NCI-H748 treated with DMSO at 0.1 percent for 48 hours (cell line): ENCODE results near the gene SLC17A5.
"Not testable (repeated sequence)": the region's sequence is repeated elsewhere in the genome, so short reads cannot be mapped to it uniquely, and the experiment has no call there.

Source experiments
- DNase-seq: peaks from one replicate; lab custom pipeline; 2025; lab: John Stamatoyannopoulos, UW

SLC17A5 gene, protein sequence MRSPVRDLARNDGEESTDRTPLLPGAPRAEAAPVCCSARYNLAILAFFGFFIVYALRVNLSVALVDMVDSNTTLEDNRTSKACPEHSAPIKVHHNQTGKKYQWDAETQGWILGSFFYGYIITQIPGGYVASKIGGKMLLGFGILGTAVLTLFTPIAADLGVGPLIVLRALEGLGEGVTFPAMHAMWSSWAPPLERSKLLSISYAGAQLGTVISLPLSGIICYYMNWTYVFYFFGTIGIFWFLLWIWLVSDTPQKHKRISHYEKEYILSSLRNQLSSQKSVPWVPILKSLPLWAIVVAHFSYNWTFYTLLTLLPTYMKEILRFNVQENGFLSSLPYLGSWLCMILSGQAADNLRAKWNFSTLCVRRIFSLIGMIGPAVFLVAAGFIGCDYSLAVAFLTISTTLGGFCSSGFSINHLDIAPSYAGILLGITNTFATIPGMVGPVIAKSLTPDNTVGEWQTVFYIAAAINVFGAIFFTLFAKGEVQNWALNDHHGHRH

DNA sequence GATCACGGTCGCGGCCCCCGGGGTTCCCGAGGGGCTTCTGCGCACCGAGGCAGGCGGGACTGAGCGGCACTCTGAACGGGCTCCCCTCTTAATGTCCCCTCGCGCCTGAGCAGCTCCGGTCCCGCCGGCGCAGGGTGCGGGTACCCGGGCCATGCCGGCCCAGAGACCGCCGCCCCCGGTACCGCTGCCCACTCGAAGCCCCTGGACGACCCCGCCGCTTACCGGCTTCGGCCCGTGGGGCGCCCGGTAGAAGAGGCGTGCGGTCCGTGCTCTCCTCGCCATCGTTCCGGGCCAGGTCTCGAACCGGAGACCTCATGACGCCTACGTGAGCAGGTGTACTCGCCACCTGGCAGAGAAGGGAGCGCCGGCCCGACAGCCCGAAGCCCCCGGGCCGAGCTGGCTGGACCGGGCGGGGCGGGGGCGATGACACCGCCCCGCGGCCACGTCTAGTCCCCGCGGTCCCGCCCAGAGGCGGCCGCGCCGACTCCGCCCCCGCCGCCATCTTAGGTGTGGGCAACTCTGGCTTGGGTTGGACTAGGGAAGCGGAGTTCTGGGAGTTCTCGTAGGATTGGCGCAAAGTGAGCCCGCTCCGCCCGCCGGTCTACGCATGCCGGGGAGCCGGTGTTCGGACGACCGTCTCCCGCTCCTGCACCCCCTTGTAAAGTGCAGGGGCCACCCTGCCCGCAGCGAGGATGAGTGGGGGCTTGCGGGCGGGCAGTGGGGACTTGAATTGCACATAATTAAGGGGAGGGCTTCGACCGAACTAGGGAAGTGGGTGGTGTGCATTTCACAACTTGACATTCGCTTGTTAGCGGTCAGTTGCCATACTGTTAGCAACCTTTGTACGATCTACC lies at the start of gene SLC17A5:
Gene SLC17A5 (minus strand): TSS at position 422 of the 854 bp plus-strand sequence. CDS start 106 bp downstream, at position 316.
- peak; percentile 84 for DNase-seq

DNA sequence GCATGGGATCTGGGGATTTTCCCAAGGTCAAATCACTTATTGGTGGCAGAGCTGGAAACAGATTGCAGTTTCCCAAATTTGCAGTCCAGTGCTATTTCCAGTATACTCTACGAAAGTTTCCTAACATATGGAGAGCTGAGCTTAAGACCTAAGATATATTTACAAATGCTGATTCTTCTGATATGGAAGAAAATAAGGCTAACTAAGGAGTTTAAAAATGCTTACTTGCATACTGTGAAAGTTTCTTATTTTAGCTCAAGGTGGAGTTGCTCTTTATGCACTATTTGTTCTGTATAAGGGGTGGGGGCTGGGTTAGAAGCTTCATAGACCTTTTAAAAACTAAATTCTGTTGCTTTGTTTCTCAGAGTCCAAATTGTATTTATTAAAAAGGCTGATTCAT lies 49.7 kb upstream of the SLC17A5 start:
- DNase-seq: no peak

DNA sequence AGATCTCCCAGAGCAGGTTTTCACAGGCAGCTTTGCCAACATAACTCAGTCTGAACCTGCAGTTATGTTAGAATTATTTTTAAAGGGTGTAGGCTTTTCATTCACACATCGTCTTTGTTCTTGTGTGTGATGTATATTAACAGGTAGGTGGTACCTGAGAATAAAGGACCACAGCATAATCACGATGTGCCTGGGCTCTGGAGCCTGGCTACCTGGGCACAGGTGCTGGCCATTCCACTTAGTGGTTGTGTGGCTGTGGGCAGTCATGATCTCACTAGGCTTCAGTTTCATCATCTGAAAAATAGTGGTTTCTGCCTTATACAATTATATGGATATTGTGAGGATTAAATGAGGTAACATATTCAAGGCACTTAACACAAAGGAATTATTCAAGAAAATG lies 48.7 kb upstream of the SLC17A5 start:
- no peak for DNase-seq

DNA sequence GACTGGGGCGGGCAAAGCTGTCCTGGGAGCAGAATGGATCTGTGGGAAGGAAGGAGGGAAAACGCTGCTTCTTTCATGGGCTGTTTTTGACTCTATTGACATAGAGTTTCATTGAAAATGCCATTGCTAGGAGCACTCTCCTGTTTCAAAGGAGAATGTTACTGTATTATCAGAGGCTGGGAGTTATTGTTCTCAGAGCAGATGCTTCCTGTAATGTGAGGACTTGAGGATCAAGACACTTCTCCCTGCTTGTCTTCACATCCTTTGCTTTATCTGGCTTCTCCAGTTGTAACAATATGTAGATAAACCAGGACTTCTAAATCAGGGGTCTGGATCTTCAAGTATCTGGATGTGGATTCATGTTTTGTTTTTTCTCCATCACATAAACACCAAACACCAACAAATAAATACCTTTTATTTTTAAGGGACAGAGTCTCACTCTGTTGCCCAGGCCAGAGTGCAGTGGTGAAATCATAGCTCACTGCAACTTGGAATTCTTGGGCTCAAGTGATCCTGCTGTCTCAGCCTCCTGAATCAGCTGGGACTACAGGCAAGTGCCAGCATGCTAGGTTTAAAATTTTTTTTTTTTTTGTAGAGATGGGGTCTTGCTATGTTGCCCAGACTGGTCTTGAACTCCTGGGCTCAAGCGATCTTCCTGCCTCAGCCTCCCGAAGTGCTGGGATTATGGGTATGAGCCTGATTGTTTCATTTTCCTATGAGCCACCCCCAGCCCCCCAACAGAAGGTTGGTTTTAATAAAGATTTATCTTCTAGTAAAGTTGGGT lies 46.1 kb upstream of the SLC17A5 start:
- no peak for DNase-seq

DNA sequence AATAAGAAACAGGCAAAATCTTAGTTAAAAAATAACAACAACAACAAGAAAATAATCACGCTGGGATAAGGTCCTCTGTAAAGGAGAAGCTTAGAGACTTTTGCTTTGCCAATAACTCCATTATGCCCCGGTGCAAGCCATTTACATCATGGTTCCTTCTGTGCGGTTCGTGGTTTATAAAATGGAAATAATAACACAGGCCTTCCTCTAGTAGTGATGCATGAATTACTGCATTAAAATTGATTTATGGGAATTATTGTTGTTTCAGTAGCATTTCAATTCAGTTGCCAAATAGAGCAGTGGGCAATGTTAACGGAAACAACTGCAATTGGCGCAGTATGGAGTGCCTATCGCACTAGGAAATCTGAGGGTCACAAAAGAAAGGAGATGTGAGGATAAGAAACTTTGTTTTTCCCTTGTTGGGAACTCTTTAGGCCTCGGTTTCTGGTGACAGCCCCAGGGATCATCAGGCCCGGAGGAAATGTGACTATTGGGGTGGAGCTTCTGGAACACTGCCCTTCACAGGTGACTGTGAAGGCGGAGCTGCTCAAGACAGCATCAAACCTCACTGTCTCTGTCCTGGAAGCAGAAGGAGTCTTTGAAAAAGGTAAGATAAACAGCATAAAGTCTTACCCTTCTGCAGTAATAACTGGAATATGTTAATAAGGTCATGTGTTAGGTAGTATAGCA lies 43.3 kb upstream of the SLC17A5 start:
- no peak for DNase-seq

DNA sequence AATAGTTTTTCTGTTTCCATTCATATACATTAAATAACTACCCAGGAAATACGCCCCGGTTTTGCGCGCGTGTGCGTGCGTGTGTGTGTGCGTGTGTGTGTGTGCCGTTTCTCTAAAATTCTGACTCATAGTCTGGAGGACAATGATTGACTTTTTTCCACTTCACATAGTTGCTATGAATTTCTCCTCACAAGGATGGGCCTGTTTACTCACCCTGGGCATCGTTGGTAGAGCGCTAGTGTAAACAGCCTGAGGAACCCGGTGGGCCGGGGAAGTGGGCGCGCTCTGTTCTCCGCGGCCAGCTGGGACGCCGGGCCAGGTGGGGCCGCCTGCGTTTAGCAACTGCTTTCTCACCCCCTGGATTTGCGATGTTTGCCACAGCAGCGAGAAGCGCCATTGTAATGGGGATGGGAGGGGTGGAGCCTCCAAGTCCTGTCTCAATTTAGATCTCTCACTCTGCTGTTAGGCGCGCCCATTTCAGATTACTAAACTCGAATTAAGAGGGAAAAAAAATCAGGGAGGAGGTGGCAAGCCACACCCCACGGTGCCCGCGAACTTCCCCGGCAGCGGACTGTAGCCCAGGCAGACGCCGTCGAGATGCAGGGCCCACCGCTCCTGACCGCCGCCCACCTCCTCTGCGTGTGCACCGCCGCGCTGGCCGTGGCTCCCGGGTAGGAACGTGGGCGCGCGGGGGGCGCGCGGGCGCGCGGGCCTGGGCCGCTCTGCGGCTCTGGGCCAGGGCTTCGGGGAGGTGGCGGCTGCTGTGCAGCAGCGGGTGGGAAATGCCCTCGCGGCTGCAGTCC lies 42.0 kb upstream of the SLC17A5 start, which contains the start of gene CD109:
Gene CD109 (plus strand): TSS at position 585 of the 803 bp plus-strand sequence. CDS start 13 bp downstream, at position 598.
- DNase-seq: peak; percentile 68

DNA sequence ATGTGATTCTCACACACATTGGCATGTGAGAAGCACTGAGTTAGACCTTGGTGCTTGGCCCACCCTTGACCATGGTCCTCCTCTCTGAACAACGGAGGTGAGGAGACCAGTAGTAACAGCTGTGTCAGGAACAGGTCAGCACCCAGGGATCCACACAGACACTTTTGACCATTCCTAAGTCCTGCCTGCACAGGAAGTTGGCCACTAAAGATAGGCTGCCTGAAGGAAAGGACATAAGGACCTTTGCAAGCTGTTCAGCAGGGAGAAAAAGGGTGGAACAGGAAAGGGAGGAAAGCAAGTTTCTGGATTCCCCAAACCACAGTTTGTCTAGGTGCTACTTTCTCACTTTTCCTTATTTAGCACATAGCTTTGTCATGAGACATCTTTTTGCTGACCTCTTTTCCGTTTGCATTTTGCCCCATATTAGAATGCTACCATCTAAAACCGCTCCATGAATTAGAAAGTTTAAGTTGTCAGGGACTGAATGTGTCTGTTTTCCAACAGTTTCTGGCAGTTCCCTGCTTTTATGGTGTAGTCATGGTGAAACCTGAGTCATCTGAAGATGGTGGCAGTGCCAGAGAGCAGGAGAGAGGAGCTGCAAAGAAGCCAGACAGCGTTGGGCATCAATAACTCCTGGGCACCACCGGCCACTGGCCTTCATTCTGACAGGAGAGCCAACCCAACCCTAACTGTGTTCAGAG lies 41.1 kb upstream of the SLC17A5 start:
- DNase-seq: no peak

DNA sequence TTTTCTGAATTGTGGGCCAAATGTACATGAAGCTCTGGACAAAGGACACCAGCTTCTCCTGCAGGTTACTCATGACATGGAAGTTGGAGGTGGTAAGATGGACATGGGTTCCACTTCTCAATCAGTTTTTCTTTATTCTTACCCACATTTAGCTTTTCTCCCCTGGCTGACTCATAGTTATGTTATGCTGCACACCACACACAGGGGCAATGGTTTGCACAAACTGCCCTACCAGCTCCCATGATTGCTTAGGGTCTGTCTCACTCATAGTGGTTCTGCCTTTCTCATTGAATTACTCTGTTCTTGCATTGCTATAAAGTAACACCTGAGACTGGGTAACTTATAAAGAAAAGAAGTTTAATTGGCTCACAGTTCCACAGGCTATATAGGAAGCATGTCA lies 37.7 kb upstream of the SLC17A5 start:
- DNase-seq: no peak

DNA sequence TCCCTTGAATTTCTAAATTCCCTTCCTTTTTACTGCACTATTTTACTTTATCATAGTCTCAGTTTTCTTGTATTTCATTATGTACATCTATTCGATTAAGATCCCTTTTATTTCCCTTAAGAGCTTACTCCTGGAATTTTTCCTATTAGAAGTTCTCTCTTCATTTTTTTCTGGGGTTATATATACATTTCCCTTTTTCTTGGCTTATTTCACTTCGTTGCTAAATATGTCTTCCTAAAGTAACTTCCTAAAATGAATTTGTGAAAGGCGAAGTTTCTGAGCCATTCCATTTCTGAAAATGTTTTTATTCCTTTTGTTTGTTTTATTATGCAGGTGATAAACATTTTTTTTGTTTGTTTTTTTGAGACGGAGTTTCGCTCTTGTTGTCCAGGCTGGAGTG lies 36.3 kb upstream of the SLC17A5 start:
- DNase-seq: no peak

DNA sequence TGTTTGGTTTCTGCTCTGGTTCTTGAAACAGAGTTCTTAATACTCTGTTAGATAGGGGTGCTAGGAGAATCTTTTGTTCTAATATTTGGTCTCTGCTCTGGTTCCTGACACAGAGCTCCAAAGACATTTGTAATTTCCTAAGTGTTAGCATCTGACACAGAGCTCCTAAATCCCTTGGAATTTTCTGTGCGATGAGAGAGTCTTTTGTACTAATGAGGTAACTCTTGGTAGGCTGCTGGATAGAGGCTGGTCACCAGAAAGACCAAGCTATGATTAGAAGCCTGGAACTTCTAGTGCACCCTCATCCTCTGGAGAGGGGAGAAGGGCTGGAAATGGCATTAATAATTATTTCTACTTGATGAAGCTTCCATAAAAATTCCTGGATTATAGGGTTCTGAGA lies 34.6 kb upstream of the SLC17A5 start:
- no peak for DNase-seq

DNA sequence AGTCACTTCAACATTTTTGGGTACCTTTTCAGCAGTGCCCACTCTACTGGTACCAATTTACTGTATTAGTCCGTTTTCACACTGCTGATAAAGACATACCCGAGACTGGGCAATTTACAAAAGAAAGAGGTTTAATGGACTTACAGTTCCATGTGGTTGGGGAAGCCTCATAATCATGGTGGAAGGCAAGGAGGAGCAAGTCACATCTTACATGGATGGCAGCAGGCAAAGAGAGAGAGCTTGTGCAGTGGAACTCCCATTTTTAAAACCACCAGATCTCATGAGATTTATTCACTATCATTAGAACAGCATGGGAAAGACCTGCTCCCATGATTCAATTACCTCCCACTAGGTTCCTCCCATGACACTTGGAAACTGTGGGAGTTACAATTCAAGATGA lies 29.8 kb upstream of the SLC17A5 start:
- DNase-seq: not testable (repeated sequence)

DNA sequence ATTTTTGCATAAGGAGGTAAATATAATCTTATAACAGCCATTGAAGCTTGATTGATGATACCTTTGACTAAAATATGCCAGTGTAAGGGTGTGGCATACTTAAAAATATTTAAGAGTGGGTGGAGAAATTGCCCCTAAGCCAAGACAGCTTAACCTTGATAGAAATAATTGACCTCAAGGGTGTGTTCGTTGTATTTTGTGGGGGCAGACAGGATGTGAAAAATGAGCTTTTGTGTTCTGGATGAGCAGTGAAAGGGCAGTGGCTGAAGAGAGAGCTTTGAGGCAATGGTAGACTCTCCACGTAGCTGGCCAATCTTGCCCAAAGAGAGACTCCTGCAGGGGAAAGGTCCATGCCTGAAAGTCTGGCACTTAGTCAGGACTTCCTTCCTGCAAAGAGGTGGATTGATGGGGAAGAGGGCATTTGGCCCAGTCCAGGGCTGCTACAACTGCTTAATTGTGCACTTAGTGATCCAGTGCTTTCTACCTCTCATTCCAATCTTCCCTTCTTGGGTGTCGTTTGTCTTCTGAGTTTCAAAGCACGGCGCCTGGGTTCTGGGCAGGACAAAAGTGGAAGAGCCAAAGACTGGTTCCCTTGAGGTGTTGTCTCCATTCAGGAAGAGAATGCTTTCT lies 26.6 kb upstream of the SLC17A5 start:
- no peak for DNase-seq

DNA sequence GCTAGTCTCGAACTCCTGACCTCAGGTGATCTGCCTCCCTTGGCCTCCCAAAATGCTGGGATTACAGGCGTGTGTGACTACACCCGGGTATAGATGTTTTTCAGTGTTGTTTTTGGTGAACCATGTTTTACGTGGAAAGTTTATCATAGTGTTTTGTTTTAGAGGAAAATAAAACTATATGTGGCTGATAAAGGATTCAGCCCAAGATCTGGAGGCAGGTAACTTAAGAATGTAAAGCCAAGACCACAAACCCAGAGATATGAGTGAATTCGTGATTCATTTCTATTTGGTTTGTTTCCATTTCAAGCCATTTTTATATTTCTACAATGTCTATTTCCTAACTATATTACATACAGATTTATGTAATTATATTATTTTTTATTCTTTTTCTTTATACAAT lies 26.1 kb upstream of the SLC17A5 start:
- not testable (repeated sequence) for DNase-seq

DNA sequence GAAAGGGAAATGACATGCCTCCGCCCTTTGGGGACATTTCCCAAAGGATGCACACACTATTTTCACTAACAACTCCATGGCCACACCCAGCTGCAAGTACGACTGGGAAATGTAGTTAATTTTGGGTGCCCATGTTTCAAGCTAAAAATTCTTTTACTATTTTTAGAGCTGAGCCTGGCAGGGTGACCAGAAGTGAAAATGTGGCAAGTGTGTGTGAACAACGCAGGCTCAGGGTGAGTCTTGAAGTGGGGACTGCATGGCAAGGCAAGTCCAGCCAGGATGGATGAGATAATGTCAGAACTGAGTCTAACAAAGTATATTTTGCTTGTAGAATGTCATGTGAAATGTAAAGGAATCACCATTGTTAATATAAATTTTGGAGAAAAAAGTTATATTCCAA lies 25.2 kb upstream of the SLC17A5 start:
- no peak for DNase-seq

DNA sequence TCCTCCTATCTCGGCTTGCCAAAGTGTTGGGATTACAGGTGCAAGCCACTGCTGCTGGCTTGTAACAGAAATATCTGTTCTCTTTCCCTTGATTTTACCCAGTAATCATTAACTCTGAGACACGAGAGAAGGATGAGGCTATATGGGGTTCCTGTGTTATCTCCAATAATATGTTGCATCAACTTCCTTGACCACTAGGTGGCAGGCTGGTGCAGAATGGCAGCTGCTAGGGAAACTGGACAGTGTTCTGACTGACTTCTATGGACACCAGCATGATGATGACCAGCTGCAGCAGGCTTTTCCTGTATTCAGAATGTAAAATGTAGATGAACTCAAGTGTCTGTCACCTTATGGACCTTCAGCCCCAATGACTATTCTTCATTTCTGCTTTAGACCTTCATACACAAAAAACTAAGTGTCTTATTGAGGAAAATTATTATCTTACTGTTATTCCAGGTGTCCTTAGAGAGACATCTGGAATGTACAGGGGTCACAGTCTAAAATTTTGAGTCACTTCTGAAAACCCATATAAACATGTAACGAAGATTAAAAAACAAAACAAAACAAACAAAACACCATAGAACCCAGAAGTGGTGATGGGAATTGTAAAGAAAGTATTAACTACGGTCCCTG lies 21.8 kb upstream of the SLC17A5 start:
- peak; percentile 38 for DNase-seq

DNA sequence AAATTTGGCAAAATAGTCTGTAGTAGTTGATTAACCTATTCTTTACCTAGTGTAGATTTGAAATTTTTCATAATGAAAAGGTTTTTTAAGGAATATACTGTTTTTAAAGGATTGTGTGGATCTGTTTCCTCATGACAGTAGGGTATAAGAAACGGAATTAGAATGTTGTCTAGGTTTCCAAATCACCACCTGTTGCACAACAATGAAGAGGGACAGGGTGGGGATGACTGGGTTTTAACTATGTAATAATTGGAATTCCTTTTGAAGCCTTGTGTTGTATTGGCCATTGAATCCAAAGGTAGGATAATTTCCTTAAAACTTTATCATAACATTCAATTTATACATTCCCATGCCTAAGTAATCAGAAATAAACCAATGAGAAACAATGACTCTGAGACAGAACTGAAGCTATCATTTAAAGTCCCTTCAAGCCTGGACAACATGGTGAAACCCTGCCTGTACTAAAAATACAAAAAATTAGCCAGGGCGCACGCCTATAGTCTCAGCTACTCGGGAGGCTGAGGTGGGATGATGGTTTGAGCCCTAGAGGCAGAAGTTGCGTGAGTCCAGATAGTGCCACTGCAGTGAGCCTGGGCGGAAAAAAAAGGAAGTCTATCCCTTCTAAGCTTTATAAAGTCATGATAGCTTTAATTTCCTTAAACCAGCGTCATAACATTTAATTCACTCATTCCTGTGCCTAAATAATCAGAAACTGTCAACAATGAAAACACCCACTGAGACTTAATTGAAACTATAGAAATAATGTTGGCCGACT lies 18.3 kb upstream of the SLC17A5 start:
- DNase-seq: no peak

DNA sequence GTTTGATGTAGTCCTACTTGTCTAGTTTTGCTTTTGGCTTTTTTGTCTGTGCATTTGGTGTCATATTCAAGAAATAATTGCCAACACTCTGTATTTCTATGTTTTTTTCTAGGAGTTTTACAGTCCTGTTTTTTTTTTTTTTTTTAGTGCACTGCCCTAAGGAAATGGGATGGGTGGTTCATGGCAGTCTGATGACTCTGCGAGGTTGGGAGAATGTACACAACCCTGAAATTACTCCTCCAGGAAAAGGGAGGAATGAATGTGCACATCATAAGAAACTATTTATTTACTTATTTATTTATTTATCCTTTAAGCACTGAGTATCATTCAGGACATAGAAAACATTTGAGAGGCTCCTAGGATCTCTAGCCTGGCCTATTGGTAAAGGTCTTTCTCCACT lies 15.2 kb upstream of the SLC17A5 start:
- DNase-seq: no peak

DNA sequence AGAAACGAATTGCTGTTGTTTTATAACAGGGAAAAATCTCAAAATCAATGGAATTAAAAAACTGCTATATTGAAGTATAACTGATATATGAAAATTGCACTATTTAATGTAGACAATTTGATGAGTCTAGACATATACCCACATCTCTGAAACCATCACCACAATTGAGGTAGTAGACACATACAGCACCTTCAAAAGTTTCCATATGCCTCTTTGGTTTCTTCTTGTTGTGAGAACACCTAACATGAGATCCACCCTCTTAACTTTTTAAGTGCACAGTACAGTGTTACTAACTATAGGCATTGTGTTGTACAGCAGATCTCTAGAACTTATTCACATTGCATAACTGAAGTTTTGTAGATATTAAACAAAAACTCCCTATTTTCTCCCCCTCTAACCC lies 14.0 kb upstream of the SLC17A5 start:
- no peak for DNase-seq
